ENCODE results near the gene DHRS3.

DNA sequence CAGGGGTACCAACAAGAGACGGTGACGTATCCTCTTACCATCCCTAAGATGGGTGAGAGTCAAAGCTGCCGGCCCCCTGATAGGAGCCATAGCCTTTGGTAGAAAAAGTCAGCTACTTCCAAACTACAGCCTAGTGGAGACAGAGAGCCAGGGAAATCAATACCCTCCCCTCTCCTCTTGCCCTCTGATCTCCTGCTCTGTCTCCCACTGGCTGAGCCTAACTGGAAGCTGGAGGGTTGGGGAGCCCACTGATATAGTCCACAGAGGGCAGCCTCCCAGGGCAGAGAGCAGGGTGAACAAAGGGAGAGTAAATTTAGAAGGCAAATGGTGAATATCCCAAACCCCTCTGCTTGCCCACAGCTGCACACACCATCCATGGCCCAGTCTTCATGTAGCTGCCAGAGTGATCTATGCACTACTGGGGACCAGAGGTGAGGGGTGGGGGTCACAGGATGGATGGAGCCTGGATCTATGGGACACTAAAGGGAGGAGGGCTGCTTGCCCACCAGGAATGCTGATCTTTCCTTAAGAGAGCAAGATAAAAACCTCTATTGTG, 80.0 kb downstream of the DHRS3 start:
- TF ChIP-seq, protein P1, sequence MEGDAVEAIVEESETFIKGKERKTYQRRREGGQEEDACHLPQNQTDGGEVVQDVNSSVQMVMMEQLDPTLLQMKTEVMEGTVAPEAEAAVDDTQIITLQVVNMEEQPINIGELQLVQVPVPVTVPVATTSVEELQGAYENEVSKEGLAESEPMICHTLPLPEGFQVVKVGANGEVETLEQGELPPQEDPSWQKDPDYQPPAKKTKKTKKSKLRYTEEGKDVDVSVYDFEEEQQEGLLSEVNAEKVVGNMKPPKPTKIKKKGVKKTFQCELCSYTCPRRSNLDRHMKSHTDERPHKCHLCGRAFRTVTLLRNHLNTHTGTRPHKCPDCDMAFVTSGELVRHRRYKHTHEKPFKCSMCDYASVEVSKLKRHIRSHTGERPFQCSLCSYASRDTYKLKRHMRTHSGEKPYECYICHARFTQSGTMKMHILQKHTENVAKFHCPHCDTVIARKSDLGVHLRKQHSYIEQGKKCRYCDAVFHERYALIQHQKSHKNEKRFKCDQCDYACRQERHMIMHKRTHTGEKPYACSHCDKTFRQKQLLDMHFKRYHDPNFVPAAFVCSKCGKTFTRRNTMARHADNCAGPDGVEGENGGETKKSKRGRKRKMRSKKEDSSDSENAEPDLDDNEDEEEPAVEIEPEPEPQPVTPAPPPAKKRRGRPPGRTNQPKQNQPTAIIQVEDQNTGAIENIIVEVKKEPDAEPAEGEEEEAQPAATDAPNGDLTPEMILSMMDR (IDR thresholded peaks at IDR 0.05): no peak
- no peak for TF ChIP-seq POLR2A (IDR thresholded peaks at IDR 0.05)

Measured in body of pancreas (tissue), 4 donors.